HG02970 (cell line): Measurements from ENCODE around the gene SEMA4D.

ENCODE experiments used
- ATAC-seq: cut with Tn5 transposase; IDR thresholded peaks from one replicate; pipeline ENCODE4 v1.9.1; 2021; ENCODE audit warnings: mild to moderate bottlenecking, moderate library complexity, moderate number of reproducible peaks; ENCODE audit not compliant: unreplicated experiment, low FRiP score

The SEMA4D gene, protein sequence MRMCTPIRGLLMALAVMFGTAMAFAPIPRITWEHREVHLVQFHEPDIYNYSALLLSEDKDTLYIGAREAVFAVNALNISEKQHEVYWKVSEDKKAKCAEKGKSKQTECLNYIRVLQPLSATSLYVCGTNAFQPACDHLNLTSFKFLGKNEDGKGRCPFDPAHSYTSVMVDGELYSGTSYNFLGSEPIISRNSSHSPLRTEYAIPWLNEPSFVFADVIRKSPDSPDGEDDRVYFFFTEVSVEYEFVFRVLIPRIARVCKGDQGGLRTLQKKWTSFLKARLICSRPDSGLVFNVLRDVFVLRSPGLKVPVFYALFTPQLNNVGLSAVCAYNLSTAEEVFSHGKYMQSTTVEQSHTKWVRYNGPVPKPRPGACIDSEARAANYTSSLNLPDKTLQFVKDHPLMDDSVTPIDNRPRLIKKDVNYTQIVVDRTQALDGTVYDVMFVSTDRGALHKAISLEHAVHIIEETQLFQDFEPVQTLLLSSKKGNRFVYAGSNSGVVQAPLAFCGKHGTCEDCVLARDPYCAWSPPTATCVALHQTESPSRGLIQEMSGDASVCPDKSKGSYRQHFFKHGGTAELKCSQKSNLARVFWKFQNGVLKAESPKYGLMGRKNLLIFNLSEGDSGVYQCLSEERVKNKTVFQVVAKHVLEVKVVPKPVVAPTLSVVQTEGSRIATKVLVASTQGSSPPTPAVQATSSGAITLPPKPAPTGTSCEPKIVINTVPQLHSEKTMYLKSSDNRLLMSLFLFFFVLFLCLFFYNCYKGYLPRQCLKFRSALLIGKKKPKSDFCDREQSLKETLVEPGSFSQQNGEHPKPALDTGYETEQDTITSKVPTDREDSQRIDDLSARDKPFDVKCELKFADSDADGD

DNA sequence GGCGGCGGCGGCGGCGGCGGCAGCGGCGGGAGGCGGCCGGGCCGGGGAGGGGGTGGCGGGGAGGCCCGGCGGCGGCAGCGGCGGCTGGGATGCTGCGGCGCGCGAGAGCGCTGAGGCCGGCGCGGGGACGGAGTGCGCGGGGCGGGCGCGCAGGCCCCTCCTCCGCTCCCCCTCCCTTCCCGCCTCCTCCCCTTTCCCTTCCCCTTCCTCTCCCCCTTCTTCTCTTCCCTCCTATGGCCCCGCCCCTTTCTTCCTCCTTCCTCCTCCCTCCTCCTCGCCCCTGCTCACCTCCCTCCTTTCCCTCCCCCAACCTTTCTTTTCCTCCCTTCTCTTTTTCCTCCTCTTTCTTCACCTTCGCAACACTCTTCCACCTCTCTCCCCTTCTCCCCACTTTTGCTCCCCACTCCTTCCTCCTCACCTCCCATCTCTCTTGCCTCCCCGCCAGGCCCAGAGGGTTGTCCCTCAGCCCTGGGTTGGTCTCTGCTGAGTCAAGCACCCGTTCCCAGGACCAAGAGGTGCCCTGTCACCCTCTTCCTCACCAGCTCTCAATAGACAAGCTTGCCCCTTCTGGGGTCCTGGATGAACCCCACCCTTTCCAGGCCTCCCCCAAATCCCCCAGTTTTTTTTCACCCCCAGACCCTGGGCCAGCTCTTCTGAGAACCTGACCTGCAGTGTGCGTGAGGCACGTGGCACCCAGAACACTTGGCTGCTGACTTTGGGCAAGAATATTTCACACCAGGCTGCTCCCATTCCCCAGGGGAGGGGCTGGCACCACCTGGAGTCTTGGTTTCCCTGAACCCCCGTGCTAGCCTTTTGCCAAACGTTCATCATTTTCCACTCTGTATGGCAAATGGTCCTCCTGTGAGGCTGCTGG lies at the start of gene SEMA4D:
Gene SEMA4D, minus strand, starts transcription at position 136 of the 874 bp plus-strand sequence. CDS start 92,657 bp downstream, outside the sequence.
- no peak for ATAC-seq

DNA sequence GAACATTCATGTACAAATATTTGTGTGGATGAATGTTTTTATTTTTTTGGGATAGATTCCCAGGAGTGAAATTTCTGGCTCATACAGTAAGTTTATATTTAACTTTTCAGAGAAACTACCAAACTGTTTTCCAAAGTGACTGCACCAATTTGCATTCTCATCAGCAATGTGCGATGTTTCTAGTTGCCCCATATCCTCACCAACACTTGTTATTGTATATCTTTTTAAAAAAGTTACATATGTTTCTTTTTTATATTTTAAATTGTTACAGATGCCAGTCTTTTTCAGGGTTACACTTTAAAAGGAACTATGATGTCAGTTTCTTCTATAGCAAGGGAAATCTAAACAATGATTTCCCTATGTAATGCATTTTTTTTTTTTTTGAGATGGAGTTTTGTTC lies 49.1 kb upstream of the SEMA4D start:
- no peak for ATAC-seq

DNA sequence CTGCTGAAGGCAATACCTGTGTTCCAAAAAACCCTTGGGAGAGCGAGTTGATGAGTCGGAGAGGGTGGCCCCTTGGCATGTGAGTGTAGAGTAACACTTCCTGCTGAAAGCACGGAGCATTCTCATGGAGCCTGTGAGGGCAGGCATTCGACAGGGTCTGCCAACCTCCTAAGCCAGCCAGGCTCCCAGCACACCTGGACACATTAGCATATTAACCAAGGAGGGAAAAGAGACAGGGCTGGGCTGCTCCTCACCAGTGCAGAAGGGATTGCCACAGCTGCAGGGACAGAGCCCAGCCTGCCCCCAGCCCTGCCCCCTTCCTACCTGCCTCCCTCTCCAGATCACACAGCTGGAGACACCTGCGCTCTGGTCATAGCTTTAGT lies 46.4 kb upstream of the SEMA4D start:
- no peak for ATAC-seq

DNA sequence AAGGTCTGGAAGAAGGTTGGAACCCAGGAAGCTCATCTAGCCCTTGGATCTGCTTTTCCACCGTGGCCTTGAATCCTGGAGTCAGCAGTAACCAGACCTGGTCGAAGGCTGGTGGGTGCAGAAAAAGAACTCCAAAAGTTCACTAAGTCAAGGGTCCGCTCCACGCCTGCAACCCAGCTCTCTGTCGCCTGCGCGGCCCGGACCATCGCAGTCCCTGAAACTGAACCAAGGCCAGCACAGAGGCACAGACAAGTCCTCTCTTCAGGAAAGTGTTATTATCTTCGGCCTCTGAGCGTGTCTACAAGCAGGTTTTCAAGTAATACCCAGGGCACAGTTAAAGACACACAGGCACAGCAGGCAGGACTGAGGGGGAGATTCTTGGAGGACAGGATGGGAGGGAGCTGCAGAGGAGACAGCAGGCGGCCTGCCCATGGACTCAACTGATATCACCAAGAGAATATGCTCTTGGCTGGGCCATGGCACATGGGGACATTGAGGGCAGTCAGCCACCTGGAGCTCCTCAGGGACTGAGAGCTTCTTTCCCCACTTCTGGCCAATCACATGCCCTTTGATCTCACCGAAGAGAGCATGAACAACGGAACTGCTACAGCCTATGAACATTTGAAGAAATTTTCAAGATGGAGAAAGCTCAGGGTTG lies 45.8 kb upstream of the SEMA4D start:
- ATAC-seq: no peak

DNA sequence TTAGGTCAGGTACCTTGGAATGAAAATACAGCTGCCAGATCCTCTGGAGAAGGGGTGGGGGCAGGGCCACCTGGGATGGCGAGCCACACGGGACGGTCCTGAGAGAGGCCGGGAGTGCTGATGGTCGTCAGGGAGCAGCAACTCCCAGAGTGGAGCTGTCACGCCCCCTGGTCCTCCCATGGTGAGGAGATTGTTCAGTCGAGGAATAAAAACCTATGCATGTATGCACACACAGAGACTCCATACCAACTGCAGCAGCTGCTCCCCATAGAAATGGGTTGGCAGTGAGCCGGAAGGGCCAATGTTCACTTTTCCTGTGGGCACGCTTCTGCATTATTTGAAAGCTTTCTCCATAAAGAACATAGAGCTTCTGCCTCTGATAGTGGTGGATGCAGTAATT lies 45.2 kb upstream of the SEMA4D start:
- ATAC-seq: no peak

DNA sequence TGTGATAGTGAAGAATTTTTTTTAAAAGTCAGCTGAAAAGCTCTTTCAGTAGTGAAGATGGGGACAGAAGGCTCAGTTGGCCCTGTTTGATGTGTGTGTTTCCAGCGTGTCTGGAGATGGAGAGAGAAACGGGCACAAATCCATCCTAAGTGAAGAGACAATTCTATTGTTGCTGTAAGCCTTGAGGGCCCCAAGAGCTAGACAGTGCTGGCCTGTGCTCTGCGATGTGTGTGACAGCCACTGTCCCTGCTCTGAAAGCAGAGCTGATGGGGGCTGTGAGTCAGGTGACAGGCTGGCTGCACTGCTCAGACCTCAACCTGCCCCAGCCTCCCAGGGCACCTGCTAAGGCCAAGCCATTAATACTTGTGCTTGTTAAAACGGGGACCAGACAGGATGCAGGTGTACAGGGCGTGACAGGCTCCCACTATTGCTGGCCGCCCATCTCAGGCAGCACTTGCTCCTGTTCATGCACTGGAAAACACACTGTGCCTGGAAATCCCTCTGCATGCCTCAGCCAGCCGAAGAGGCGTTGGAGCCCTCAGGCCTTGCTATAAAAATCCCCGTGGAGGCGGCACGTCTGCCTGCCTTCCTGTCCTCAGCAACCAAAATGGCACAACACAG lies 44.6 kb upstream of the SEMA4D start:
- ATAC-seq: no peak

DNA sequence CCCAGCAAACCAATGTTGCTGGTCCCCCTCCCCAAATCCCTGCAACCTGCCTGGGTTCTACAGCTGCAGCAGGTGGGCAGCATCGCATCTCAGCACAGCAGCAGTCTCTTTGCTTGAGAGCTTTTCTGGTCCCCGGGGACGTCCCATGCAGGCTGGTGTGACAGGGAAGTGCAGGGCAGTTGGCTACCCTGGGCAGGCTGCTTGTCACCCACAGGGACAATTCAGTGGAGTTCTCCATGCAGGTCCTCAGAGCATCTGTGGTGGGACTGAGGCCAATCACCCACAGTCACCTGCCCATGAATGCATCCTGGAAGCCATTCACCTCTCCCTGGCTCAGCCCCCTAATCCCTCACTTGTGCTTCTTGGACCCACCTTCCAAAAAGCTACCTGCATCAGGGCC lies 43.9 kb upstream of the SEMA4D start:
- ATAC-seq: no peak

DNA sequence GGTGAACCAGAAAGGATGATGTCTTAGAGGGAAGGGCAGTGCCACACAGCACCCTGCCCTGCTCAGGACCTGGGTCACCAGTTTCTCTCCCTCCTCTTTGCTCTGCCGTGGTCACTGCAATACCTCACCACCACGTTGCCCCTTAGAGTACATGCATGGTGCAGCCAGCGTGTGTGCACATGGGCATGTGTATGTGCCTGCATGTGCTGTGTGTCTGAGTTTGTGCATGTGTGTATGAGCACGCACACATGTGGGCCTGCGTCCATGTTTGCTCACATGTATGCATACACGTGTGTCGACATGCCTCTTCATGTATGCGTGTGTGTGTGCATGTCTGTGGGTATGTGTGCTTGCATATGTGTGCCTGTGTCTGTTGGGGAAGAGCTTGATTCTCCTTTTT lies 41.5 kb upstream of the SEMA4D start:
- ATAC-seq: no peak

DNA sequence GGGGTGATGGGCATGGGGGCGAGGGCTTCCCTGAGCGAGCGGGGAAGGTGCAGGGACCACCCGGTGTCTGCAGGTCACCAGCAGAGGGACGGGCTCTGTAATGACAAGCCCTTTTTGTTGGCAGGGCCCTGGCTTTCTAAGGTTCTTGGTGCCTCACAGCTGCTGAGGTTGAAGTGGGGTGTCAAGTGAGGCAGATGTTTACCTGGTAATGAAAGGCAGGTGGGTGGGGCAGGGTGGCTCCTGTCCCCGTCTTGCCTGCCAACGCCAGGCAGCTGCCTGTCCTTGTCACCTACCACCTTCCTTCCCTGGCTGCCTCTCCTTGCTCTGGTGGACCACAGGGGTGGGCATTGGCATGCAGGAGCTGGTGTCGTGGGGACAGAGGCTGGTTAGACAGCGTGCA lies 41.0 kb upstream of the SEMA4D start:
- no peak for ATAC-seq

DNA sequence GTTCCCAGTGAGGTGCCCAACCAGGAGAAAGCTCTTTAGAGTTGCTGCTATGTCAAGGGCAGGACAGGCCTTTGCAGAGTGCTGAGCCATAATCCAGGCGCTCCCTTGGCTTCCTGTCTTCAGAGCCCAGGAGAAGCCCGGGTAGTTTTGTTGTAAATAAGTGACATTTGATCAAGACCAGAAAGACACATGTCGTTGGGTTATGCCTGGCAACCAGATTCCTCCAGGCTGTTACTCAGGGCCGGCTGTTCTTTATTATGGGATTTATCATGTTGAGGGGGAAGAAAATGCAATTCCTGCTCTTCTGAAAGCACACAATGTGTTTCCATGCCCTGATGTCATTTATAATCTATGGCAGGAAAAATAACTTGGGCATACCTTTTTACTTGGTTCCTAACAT lies 39.3 kb upstream of the SEMA4D start:
- ATAC-seq: no peak

DNA sequence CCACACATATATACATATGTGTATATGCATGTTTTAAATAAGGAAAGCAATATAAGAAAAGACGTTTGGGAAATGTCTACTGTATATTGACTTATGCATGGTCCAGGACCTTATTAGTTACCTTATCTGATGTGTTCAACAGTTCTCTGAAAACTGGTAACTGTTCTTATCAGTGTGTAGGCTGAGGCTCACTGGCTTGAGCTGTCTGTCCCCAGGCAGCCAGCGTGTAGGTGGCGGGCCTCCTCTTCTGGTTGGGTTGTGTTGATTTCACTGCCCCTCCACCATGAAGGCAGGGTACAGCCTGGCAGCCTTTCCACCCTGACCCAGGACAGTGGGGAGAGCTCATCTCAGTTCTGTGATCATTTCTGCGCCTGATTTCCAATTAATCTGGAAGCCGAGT lies 38.7 kb upstream of the SEMA4D start:
- no peak for ATAC-seq

DNA sequence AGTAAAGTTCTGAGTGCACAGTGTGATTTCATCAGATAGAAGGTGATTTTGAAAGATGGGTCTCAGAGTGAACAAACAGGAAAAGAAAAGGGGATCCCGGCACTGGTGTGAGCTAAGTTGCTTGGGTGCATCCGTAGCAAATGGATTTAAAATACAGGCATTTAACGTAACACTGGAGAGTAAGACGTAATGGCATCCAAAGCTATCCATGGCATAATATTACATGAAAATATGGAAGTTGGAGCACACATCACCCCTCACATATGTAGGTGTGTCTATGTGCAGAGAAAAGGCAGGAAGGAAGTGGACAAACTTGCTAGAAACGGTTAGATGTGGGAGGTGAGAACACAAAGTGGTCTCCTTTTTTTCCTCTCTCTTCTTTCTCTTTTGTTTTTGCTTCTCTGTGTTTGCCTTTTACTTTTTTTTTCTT lies 38.2 kb upstream of the SEMA4D start:
- no peak for ATAC-seq

DNA sequence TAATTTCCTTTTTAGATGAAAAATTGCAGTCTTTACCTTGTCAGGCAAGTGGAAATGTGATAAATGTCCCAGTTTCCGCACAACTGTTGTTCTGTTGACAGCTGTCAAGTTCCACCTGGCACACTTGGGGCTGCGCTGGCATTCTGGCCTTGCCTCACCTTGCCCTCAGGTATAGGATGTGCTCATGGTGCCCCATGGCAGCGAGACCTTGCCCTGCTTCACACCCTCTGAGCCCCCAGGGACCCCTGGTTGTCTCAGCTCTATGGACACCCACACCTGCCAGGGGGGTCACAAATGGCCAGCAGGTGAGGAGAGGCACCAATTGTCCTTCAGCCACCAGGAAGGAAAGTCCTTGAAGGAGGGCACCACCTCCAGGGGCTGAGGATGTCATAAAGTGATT lies 37.5 kb upstream of the SEMA4D start:
- no peak for ATAC-seq

DNA sequence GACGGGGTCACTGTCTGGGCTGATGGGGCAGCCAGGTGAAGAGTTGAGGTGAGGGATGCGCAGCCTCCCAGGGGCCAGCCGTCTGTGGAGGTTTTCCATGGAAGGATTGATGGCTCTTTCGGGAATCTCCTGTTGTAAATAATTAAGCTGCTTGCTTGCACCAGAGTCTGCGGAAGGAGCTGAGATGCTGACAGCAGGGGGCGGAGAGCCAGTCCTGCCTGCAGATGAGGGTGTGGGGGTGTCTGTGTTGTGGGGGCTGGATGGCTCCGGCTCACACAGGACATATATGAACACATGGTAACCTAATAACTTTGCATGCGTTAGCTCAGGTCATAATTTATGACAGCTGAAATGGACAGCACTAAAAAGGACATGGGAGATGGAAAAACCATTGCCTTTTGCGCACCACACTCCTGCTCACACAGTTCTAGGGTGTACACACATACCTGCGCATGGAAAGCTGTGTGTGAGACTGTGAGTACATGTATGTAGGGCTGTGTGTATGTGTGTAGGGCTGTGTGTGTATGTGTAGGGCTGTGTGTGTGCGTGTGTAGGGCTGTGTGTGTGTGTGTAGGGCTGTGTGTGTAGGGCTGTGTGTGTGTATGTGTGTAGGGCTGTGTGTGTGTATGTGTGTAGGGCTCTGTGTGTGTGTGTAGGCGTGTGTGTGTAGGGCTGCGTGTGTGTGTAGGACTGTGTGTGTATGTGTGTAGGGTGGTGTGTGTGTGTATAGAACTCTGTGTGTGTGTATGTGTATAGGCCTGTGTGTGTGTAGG lies 36.8 kb upstream of the SEMA4D start:
- ATAC-seq: no peak

DNA sequence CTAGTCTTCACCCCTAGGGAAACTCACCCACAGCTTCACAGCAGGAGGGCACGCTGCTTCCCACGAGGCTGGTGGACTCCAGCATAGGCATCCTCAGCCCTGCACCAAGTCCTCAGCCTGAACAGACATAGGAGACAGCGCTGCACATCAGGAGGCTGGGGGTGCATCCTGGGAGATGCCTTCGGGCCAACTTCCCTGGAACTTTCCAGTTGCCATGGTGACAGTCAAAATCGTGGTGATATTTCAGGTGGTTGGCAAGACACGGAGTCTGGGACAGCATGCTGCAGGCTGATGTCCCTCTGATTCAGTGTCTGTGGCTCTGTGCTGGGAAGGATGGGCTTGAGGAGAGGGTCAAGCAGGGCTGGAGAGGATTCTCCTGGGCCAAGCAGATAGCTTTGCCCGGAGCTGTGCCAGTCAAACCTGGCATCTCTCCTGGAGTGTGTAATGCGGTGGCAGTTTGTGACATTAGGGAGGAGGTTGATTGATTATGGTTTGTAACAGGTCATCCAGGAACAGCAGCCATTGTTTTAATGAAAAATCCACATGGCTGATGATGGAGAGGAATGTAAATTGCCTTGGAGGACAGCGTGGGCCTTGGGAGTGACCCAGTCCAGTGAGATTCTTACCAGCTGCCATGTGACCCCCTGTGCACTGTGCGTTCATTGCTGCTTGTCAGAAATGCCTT lies 35.6 kb upstream of the SEMA4D start:
- no peak for ATAC-seq

DNA sequence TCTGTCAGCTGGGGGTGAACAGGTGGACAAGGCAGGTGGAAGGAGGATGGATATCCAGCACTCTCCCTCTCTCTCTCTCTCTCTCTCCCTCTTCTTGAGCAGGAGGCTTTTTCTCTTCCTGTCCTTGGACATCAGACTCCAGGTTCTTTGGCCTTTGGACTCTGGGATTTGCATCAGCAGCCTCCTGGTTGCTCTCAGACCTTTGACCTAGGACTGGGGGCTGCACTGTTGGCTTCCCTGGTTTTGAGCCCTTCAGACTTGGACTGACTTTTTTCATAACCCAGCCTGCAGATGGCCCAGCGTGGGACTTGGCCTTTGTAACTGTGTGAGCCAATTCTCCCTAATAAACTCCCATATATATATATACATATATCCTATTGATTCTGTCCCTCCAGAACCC lies 35.0 kb upstream of the SEMA4D start:
- no peak for ATAC-seq

DNA sequence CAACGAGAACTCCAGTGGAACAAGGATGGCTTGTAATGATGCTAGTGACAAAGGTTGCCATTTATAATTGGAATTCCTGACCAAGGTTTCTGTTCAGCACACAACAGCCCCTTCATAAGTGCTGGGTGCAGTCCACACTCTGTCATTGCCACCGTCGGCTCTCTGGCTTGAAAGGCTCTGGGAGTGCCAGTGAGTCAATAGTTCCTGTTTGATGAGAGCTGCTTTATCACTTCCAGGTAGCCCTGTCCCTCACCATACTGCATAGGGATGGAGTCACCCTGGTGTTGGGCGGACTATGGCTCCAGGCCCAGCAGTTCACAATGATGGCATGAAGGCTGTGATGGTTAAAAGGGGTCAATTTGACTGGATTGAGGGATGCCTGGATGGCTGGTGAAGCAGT lies 34.6 kb upstream of the SEMA4D start:
- ATAC-seq: no peak

DNA sequence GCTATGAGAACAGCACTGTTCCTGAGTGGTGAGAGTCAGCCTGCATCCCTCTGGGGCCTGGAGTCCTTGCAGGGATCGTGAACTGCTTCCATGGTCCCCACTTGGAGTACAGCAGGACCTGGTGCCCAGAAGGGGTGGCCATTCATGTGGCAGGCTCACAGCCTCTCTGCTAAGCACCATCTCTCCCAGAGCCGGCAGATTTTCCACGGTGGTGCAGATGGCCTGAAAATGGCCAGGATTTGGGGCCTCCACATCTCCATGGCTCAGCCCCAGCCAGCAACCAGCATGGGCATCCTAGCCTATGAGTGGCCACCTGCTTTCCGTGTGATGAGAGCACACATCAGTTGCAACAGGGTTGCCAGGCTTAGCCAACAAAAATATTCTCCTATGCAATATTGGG lies 33.9 kb upstream of the SEMA4D start:
- ATAC-seq: no peak

DNA sequence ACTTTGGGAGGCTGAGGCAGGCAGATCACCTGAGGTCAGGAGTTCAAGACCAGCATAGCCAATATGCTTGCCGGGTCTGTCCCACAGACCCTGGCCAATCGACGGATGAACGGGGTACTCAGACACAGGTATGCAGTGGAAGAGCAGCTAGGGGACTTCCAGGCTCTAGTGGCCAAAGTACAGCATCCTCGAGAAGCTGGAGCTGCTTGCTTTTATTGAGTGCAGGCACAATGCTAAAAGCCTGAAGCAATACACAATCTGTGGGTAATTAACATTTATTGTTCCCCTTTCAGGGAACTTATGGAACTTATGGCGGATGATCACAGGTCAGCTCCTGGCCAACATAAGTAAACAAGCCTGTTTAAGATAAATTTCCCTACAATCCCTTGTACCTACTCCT lies 32.8 kb upstream of the SEMA4D start:
- no peak for ATAC-seq
